Stimulated activated CD8-positive, alpha-beta memory T cell treated with anti-CD3 and anti-CD28 coated beads, Interleukin-4, amount 100 ng/mL, for 4 hours (primary cell): Measurements from ENCODE around the gene EEFSEC.

Source experiments
- DNase-seq, 2 donors: peaks; one replicate each; pipeline ENCODE4 v3.0.0-alpha.2; 2020; ENCODE audit warnings: low read depth in 2 of 2, low spot score in 1 of 2

Gene EEFSEC

GRCh38 chr3:128313071-128313725 lies 159.9 kb downstream of the EEFSEC start:
- DNase-seq = no peak

DNA sequence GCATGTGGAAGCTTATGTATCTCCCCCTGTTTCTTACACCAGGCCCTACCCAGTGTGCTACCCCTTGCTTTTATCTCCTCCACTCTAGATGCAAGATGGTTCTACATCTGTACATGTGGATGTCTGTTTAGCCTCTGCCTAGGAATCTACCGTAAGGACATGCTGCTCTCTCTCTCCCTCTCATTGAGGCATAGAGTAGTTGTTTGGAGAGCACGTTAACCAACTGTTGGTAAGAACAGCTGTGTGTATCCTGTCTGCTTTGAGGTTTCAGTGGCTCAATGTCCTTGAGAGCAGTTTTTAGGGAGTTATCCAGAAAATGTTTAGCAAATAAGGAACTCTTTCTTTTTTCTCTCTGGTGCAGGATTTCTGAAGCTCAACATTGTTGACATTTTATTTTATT lies 160.7 kb downstream of the EEFSEC start:
- DNase-seq = no peak

DNA sequence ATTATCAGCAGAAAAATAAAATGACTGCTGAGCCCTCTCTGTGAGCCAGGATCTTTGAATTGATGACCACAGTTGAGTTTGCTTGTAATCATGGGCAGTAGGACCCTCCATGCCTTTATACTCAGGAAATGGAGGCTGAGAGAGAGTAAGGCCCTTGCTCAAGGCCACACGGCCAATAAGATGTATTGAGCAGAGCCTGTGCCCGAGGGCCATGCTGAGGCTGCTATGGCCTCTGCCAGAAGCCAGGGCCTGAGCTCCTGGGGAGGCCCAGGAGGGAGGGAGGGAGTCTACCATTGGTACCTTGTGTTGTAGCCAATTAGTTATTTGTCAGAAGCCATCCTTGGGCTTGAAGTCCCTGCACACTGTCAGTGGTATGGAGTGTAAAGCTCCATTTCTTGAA lies 162.0 kb downstream of the EEFSEC start:
- DNase-seq = no peak

GRCh38 chr3:128316481-128316891 lies 163.2 kb downstream of the EEFSEC start:
- peak; percentile 18 to 33 for DNase-seq

DNA sequence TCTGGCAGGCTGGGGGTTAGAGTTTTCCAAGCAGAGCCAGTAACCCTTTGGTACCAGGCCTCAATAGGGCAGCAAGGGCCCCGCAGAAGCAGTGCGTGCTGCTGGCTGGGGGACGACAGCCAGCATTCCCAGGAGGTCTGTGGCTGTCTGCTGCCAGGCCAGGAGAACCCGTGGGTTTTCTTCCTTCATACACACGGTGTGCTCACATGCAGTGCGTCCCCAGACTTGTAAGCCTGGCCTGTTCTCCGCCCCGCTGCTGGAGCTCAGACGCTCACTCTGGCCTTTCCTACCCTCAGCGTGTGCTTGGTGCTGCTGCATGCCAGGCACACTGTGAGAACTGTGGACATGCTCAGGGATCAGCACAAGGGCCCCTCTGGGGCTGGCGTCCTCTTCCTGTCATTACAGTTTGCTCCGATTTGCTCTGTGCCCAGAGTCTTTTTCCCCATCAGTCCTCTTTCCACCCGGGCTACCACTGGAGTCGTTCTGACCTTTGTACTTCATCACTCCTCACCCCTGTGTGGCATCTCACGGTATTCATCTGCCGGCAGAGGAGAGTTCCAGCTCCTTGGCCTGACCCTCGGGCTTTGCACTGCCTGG lies 163.9 kb downstream of the EEFSEC start:
- DNase-seq = no peak

- DNase-seq = no peak
Observed at GRCh38 chr3:128317698-128318231, 164.5 kb downstream of the EEFSEC start.

DNA sequence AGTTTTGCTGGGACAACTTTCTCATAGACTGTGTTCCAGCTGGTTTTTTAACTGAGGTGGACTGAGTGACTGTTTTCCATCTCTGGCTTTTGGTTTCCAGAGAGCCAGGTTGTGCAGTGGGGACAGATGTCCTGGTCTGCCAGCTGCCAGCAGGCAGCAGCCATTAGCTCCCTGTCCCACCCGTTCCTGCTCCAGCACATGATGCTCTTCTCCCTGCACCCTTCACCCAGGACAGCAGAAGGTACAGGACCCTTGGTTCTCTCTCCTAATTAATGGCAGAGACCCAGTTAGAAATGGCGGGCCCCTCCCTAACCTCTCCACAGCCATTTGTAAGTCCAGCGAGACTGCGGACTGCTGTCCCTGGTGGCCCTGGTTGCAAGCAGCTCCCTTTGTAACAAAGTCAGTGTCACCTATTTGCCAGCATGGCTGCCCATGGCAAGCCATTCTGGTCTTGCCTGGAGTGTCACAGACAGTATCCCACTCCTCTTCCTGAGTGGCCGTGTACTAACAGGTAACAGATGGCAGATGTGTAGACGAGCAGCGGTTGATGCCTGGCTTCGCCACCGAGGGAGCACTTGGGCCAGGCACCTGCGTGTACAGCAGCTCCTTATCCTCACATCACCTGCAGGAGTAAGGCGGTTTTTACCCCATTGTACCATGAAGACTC lies 165.1 kb downstream of the EEFSEC start:
- DNase-seq = no peak

GRCh38 chr3:128319107-128319506 lies 165.8 kb downstream of the EEFSEC start:
- no peak for DNase-seq

DNA sequence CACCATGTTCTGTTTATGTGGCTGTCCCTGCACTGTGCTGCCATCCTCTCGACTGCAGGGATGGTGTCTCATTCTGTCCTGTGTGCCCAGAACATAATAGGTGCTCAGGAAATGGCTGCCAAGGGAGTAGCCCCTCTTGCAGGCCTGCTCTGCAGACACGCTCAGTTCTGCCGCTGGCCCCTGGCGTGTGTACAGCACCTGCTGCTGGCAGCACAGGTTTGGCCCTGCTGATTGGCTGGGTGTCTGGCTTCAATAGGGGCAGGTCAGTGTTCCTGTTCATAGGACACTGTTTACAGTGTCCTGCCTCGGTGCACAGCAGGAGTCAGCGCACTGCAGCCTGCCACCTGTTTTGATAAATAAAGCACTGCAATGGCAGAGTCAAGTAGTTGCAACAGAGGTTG lies 166.5 kb downstream of the EEFSEC start:
- DNase-seq = no peak

GRCh38 chr3:128320551-128321340 lies 167.5 kb downstream of the EEFSEC start:
- no peak for DNase-seq

- DNase-seq = no peak
Observed at GRCh38 chr3:128321418-128321817, 168.1 kb downstream of the EEFSEC start.

DNA sequence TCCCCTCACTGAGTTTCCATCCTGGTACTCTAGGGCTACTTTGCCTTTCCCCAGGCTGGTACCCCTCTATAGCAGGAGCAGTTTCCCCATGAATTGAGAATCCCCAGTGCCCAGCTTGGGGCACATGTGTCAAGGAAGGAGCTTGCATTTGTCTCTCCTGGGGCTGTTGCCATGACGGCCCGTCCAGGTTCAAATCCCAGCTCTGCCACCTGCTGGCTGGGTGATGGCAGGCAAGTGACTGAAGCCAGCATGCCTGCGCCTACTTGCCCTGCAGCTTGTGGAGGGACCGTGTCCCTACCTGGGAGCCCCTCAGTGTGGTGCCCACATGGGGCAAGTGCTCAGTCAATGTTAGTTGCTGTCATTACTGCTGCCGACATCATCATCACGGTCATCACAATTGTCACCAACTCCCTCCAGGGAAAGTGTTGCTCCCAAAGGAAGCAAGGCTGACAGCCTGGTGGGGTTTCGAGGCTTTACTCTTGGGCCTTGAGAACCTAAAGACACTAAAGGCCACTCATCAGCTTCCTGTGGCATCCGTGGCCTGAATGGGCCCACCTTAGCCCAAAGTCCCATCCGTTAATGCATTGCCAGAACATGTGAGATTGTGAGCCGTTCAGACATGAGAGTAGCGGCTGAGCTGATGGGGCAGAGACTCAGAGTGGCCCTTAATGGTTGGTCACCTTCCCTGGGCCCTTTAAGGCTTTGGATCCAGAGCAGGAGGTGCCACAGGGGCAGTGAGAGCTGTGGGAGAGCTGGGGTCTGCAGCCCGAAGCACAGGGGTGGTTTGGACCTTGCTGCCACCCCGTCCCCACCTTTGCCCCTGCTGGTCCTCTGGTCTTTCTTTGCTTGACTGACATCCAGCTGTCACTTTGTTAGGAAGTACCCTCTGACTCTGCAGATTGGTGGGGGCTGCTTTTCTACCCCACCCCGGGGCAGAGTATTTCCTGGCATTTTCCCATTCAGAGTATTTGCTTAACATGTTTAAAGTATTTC lies 169.0 kb downstream of the EEFSEC start:
- peak; percentile 12 to 17 for DNase-seq

DNA sequence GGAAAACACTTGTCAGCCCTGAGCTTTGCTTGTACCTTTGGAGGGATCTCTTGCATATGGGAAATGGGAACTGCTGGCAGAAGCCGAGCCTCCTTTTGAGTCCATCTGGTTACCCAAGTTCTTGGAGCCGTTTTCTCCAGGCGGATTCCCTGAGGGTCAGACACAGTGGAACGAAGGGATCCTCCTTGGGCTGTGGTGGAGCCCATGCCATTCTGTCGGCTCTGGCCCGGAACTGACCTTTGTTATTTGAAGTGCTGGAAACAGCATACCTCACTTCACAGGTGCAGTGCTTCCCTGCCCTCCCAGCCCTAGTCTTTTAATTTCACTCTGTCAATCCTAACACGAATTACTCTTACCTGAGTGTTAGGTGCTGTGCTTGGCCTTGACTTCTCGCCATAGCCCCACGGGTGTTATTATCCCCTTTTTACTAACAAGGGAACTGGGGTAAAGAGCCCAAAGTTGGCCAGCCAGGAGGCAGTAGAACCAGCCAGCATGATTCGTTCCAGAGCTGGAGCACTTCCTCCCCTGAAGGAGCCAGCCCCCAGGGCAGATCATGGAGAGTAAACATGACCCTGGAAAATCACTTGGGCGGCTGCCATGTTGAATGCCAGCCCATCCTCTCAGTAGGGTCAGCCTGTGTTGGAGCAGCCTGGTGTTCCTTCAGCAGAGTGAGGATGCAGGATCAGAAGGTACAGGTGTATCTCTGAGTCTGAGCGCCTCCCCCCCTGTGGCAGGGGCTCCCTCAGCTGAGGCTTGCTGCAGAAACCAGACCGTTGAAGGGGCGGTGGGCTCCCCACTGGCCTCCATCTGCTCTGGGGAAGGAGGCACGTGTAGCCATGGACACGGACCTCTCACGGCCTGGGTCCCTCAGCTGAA lies 170.2 kb downstream of the EEFSEC start:
- DNase-seq = no peak

DNA sequence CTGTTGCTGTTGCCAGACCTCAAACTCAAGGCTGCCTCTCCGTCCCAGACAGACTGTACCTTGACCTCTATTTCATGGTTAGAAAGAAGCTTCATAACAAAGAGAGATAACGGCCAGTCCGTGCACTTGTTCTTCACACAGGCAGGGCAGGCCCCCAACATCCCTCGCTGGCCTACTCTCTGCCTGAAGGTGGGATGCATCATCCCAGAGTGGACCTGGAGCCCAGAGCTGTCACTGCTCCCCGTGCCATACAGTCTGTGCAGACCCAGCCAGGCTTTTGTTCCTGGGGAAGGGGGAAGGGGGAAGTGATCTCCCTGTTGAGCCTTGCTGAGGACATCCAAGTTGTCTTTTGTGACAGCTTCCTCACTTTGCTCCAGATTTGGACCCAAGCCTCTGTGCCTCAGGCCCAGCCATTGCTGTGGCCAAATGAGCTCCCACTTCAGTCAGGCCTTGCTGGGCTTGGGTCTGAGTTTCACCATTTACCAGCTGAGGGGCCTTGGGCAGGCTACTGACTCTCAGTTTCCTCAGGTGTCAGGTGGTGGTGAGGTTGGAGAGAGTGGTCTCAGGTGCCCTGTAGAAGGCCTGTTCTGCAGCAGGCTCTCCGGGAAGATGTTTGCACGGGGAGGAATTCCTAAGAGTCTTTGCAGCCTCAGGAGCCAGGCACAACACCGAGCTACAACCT lies 171.8 kb downstream of the EEFSEC start:
- no peak for DNase-seq

- no peak for DNase-seq
Observed at GRCh38 chr3:128326051-128326823, 173.0 kb downstream of the EEFSEC start.

DNA sequence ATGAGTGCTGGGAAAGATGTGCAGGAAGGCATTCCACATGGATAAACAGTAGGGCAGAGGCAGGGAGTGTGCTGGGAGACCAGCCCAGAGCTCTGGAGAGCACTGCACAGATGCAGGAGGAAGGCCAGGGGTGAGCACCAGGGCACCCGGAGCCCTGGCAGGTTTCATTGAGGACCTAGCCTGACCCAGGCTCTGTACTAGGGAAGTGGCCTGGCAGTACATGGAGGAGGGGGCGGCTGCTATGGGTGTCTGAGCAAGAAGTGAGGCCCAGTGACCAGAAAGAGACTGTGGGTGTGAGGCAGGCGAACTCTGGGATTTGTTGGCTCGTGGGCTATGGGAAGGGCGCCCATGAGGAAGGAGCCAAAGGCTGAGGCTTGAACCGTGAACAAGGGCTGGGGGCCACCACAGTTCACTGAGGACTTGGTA lies 174.3 kb downstream of the EEFSEC start:
- DNase-seq = no peak

- DNase-seq = no peak
Observed at GRCh38 chr3:128328546-128329458, 175.5 kb downstream of the EEFSEC start.
